GM19452 (cell line): ENCODE measurements around the gene NCR2.
"Not testable (repeated sequence)": the region's sequence is repeated elsewhere in the genome, so short reads cannot be mapped to it uniquely, and the experiment has no call there.

Experiments
- ATAC-seq: cut with Tn5 transposase; IDR thresholded peaks from one replicate; pipeline ENCODE4 v1.9.1; 2021; ENCODE audit not compliant: unreplicated experiment

NCR2 gene, protein sequence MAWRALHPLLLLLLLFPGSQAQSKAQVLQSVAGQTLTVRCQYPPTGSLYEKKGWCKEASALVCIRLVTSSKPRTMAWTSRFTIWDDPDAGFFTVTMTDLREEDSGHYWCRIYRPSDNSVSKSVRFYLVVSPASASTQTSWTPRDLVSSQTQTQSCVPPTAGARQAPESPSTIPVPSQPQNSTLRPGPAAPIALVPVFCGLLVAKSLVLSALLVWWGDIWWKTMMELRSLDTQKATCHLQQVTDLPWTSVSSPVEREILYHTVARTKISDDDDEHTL

GRCh38 chr6:41335296-41335695 lies at the start of gene NCR2:
Gene NCR2 (plus strand): TSS chr6:41335608. CDS start chr6:41335877, 269 bp downstream.
- no peak for ATAC-seq

DNA sequence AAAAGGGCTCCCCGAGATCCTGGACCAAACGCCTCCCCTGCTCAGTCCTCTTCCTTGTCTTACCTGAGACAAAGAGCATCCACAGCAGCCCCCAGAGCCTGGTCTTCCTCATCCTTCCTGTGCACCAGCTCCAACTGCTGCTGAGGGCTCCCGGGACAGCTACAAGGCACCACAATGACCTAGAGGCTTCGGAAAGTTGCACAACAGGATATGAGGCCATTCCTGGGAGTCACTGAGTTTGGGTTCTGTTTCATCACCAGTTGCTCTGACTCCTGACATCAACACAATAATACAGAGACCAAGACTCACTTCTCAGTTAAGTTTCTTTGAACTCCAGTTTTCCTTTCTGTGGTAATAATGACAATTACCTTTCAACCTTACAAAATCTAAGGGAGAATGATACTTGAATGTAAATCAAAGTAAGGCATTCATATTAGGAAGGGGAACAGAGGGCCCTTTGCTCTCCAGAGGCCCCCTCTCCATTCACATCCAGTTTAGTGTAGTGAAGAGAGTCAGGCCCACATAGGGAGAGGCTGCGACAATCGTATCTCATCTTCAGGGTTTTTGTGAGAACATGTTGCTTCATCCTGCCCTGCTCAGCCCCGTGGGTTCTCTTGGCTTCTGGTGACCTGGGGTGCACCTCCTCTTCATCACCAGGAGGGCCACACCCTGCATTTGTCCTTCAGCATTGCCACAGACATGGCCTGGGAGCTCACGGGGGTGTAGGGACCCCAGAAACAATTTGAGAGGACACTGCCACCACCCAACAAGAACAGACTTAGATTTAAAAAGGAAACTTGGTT lies 48.7 kb upstream of the NCR2 start, which contains the start of gene TREM1:
TSS of gene TREM1 (minus strand) at position 139 of the 803 bp plus-strand sequence. CDS start at position 112, 27 bp downstream.
- ATAC-seq: no peak

DNA sequence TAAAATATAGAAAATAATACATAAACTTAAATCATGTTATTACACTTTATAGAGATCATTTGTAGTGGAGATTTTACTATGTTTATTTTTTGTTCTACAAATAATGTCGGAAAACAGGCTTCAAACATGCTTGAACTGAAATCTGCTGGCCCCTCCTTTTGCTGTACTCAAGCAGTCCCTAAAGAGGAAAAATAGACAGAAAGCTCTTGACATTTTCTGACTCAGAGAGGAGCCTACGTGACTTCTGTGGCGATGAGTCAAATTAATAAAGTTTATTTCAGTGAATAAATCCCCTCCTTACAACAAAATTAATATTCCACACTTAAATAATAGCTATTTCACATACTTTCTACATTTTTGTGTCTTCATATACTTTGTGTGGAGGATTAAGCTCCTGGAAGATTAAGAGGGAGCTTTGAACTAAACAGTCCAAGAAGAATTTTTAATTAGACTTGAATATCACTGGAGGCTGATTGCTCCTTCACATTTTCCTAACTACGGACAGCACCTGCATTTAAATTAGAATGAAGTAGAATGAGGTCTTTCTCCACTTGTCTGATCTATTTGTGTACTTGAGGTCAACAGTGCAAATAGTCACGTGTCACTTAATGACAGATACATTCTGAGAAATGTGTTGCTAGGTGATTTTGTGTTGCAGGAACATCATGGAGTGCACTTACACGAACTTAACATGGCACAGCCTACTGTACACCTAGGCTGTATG lies 47.2 kb upstream of the NCR2 start:
- ATAC-seq: peak; percentile 49

- no peak for ATAC-seq
Measured at GRCh38 chr6:41288754-41289129, 46.7 kb upstream of the NCR2 start.

DNA sequence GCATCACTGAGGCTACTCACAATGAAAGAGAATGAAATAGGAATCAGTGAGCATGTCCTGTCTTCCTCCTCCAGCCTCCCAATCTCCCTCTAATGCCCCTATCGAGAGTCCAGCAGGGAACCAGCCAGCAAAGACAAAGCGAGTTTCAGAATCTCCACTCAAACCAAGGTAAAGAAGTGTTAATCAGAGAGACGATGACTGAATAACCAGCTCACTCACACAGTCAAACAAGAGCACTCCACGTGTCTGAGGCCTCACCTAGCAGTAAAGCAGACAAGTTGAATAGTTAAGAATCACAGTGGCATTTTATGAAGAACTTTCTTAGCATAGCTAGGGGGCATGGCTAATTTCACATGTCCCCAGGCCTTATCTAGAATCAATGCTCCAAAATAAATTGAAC lies 45.6 kb upstream of the NCR2 start:
- ATAC-seq: no peak

DNA sequence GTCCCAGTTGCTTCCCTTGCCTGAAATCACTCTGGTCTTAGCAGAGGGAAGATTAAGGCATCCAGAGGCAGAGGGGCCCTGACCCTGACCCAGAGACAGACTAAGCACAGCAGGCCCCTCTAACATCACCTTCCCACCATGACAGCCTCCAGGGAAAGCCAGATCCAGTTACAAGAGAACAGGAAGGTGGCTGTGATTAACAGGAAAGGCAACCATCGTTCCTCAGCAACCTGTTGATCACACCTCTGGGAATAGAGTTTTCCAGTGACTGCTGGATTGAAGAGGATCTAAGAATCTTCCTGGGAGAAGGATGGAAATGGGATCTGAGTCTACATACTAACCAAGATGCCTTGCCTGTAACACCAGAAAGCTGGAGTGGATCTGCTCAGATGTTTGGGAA lies 43.7 kb upstream of the NCR2 start:
- no peak for ATAC-seq

DNA sequence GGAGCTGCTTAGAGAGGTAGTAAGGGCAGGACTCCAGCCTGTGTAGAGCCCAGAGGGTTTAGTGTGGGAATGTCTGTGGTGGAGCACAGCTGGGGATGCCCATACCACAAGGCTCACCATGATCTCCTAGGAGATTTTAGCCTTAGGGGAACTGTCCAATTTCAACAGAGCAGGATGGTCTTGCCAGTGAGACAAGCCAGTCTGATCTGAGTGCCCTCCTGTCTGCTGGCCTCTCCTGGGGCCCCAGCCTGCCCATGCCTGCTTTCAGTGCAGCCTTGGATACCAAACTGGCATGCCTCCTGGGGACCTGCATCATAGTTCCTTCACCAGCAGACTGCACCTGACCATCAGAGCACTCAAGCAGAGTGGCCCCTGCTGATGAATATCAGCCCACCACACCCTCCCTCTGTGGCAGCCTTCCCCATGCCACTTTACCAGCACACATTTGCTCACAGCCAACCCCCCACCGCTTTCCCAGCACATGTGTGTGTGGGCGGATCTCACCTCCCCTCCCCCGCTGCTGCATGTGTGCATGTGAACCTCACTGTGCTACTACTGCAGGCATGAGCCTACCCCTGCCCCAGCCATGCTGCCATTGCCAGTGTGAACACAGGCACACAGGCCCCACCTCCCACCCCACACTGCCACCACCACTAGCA lies 41.1 kb upstream of the NCR2 start:
- no peak for ATAC-seq

DNA sequence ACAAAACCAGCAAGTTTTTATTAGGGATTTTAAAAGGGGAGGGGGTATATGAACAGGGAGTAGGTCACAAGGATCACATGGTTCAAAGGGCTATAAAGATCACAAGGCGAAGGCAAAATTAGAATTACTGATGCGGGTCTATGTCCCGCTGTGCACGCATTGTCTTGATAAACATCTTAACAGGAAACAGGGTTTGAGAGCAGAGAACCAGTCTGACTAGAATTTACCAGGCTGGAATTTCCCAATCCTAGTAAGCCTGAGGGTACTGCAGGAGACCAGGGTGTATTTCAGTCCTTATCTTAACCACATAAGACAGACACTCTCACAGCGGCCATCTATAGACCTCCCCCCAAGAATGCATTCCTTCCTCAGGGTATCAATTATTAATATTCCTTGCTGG lies 38.2 kb upstream of the NCR2 start:
- not testable (repeated sequence) for ATAC-seq

DNA sequence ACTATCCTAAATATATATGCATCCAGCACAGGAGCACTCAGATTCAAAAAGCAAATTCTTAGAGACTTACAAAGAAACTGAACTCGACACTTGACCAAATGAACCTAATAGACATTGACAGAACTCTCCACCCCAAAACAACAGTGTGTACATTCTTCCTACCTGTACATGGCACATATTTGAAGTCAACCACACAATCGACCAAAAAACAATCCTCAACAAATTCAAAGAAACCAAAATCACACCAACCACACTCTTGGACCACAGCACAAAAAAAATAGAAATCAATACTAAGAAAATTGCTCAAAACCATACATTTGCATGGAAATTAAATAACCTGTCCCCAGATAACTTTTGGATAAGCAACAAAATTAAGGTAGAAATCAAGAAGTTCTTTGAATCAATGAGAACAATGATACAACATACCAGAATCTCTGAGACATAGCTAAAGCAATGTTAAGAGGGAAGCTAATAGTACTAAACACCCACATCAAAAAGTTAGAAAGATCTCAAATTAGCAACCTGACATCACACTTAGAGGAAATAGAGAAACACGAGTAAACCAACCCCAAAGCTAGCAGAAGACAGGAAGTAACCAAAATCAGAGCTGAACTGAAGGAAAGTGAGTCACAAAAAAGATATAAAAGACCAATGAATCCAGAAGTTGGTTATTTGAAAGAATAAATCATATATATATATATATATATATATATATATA lies 36.5 kb upstream of the NCR2 start:
- ATAC-seq: no peak

- ATAC-seq: no peak
Measured at GRCh38 chr6:41302638-41303037, 32.8 kb upstream of the NCR2 start.

DNA sequence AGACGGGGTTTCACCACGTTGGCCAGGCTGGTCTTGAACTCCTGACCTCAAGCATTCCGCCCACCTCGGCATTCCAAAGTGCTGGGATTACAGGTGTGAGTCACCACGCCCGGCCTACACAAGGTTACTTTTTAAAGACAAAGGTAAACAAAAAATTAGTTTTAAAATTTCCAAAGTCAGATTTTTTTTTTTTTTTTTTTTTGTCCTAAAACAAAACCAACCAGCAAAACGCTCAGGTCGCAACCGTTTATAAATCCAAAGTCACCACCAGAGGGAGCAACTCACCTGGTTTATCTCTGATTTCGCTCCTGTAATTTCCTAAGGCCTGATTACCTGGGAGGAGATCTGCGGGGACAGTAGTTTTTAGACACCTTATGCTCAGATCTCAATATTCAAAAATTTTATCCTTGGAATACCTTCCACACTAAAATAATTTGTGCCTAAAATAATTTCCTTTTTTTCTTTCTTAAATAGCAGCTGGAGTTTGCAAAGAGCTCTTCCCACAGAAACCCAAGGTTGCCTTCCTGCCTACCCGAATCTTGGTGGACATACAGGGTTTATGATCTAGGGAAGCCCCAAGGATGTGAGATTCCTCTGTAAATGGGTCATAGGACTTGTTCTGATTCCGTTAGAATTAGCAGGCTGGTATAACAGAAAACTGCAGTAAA lies 29.1 kb upstream of the NCR2 start:
- ATAC-seq: no peak

GRCh38 chr6:41315203-41315602 lies 20.2 kb upstream of the NCR2 start:
- ATAC-seq: no peak

DNA sequence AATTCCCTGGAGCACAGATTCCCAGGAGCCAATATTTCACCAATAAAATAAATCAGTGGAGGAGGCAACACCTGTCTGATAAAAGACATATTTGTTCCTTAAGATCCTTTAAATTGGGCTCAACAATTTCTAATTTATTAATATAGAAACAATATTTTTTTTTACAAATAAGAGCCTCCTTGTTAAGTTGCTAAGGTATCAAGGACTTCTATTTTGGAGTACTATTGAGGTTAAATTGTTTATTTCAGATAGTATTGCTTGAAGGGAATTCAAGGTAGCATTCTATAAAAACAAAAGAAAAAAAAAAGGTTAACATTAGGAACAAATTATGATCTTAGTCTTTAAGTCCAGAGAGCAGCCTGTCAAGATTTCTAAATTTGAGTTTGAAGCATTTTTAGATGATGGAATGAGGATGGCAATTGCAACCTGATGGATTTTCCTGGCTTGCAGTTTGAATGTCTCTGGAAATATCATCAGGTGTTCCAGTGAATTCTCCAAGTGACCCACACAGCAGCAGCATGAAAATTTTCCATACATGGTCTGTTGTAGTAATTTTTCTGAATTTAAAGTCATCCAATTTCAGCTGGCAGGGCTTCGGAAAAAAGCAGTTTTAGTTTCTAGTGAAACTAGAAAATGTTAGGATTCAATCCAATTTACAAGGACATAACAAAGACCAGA lies 19.3 kb upstream of the NCR2 start:
- ATAC-seq: no peak

- ATAC-seq: no peak
Measured at GRCh38 chr6:41318261-41318653, 17.2 kb upstream of the NCR2 start.

DNA sequence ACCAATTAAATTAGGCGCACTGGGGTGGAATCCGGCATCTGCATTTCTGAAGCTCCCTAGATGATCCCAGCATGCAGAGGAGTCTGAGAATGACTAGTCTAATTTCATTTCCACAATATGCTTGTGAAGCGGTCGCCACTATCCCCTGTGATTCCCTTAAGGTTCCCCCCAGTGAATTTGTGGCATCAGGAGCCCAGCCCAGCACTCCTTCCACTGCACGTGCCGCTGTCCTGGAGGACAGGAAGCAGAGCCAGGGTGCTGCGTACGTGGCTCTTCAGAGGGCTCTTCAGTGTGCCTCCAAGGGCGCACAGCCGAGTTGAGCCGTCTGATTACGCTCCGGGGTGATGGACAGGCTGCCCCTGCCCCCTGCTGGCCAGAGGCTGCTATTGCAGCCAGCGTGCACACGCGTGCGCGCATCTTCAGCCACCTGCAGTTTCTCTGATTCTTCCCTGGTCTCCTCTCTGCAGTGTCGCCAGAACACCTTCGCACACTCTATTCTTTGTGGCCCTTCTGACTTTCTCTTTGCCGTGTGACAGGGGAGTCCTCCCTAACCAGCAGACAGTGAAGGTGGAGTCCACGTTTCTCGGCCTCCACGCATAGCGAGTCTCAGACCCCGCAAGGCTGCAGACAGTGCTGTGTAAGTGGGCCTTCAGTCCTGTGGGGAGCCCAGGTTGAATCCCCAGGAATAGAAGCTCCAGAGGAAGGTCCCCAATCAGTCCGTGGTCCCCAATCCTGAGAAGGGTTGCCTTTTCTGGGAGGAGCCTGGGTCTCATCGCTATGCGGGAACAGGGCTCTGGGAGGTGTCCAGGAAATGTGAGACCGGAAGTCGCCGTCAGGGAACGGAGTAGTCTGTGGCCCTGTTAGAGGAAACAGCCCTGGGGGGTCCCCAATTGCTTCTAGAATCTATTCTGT lies 16.5 kb upstream of the NCR2 start:
- peak; percentile 86 for ATAC-seq

DNA sequence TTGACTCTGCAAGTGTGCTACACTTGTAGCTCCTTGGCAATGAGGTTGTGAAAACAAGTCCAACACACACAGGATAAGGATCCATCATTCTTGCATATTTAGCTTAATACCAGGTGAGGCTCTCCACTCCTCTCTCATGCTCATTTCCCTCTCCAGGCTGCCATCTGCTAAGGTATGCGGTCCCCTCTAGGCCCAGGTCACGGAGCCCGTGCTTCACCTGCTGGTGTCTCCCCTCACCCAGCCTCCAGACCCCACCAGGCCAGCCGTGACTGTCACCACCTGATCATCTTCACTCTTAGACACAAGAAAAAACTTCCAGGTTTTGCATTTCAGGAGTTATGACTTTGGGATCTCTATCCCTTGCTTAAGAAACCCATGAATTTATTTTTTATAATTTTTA lies 14.2 kb upstream of the NCR2 start:
- no peak for ATAC-seq

DNA sequence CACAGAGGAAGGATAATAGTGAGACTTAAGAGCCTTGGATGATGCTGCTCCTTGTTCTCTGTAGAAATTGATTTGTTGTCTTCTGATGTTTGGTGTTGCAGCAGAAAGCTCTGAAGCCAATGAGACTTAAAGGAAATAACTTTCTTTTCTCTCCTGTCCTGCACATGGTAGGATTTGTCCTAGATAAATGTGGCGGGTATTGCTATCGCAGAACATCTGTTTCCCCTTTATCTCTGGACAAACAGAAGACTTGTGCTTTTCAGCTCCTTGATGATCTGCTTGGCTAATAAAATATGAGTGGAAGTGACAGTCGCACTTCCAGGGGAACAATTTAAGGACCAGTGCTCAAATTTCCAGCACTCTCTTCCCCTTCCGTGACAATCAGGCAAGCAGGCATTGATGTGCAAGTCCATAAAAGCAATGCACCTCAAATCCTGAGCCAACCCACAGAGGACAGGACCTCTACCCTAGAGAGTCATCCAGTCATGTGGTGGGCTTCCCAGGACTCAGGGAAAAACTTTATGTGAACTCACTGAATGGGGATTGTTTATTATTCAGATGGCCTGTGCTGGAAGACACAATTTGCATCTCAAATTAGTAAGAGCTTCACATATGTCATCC lies 9.9 kb upstream of the NCR2 start:
- no peak for ATAC-seq

- no peak for ATAC-seq
Measured at GRCh38 chr6:41326092-41326491, 9.3 kb upstream of the NCR2 start.
